SH-SY5Y (cell line): ENCODE results near the gene FOSB.

Source experiments
- GATA2 ChIP-seq: IDR thresholded peaks from 2 replicates; pipeline ENCODE4 v1.6.1; 2011; ENCODE audit warnings: mild to moderate bottlenecking, low read depth, low read length
- GATA3 ChIP-seq: IDR thresholded peaks from 2 replicates; pipeline ENCODE4 v1.6.1; 2011; ENCODE audit warnings: low read depth, mild to moderate bottlenecking, low read length, moderate library complexity

The FOSB gene

DNA sequence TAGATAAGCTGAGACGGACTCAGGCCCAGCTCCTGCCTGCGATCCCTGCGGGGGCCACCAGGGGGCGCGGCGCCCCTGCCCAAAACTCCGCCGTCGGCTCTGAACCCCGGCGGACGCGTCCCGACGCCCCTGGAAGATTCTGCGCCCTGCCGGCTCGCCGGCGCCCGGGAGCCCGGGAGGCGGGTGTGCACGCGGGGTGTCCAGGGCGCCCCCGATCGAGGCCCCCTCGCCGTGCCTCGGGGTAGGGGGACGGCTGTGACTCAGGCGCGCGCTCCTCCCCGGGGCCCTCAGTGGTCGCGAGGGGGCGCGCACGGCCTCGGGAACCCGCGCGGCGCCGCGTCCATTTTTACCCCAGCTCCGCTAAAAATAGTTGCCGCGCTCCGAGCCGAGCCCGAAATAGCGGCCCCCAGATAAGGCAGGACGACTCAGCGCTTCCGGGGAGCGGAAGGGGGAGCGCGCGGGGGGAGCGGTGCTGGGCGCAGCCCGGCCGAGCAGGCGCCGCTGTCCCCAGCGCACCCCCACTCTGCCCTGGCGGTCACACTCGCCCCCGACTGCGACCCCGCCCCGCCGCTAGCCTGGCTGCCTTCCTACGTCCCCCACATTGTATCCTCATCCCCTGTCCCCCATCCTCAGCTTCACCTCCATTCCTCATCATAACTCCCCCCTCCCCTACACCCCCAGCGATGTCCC, 28.1 kb upstream of the FOSB start:
- TF ChIP-seq GATA3 (no peak), GATA2 (no peak)

DNA sequence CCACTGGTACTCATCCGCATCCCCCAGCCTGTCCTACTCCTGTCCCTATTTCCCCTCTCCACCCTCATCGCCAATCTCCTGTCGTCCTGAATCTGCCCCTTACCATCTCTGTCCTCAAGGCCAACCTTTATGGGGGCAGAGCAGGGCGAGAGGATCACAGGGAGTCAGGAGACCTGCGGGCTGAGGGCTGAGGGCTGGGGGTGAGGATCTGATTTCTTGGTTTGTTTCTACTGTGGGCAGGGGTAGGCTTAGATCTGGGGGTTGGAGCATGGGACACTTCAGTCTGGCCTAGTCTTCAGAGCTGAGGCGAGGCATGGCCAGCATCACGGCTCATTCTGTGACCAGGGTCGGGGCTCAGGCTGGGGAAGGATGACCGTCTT, 27.5 kb upstream of the FOSB start:
- TF ChIP-seq GATA3 (no peak), GATA2 (no peak)

DNA sequence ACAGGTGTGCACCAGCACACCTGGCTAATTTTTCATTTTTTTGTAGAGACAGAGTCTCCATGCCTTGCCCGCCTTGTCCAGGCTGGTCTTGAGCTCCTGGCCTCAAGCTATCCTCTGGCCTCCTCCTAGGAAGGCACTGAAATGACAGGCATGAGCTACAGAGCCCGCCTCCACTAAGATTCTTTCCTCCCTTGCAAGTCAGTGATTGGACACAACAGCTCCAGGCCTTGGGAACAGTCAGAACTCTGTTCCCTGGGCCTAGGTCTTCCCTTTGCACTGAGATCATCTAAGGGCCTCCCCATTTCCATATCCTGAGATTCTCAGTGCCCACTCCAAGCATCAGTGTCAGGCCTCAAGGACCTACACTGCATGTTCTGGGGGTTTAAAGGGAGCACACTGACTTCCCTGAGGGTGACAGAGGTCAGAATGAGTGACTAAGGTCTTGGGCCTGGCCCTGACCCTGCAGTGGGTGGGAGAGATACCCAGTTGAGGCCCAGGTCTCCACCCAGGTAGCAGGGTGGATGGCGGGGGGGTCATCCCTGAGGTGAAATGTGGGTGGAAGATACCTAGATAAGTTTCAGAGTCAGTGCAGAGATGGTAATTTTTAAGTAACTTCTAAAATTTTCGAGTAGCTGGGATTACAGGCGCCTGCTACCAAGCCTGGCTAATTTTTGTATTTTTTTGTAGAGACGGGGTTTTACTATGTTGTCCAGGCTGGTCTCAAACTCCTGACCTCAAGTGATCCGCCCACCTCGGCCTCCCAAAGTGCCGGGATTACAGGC, 26.7 kb upstream of the FOSB start:
- TF ChIP-seq GATA3 = no peak
- no peak for TF ChIP-seq GATA2

DNA sequence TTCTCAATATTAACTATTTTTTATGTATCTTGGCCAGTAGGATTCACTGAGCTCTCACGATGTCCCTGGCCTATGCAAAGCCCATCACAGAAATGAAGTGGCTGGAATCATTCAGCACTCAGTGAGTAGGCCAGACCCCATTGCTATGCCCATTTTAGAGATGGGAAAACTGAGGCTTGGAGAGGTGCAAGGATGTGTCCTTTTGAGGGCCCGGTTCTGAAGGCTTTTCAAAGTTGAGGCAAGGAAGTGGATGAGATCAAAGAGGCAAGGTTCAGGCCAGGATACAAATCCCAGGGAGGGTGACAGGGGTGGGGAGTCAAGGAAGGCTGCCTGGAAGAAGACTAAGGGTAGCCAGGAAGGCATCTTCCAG, 25.4 kb upstream of the FOSB start:
- TF ChIP-seq GATA2 (no peak), GATA3 (no peak)

DNA sequence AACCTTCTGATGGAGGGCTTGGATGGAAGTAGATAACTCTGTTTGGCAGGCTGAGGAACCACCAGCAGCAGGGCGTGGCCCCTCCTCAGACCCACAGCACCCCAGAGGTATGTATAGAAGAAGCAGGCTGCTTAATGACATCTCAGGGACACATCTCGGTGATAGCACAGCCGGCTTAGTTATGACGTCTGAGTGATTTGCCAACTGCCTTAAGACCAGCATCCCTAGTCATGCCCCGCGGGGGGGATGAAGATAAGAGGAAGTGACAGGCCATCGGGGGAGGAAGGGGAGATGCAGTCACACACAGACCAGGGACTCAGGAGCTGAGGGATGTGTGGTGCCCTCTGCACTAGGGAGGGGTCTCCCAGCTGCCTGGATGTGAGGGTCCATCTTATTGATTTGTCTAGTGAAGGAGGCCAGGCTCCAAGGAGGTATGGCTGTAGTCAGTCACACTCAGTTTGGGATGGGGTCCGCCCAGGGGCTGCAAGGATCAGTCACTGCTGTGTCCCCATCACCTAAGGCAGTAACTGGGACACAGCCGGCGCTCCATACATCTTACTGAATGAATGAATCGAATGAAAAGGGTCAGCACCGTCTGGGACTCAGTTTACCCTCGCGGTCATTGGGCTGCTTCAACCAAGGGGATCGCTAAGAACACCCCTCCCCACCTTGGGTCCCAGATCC, 24.9 kb upstream of the FOSB start:
- TF ChIP-seq GATA3 (no peak), GATA2 (no peak)

DNA sequence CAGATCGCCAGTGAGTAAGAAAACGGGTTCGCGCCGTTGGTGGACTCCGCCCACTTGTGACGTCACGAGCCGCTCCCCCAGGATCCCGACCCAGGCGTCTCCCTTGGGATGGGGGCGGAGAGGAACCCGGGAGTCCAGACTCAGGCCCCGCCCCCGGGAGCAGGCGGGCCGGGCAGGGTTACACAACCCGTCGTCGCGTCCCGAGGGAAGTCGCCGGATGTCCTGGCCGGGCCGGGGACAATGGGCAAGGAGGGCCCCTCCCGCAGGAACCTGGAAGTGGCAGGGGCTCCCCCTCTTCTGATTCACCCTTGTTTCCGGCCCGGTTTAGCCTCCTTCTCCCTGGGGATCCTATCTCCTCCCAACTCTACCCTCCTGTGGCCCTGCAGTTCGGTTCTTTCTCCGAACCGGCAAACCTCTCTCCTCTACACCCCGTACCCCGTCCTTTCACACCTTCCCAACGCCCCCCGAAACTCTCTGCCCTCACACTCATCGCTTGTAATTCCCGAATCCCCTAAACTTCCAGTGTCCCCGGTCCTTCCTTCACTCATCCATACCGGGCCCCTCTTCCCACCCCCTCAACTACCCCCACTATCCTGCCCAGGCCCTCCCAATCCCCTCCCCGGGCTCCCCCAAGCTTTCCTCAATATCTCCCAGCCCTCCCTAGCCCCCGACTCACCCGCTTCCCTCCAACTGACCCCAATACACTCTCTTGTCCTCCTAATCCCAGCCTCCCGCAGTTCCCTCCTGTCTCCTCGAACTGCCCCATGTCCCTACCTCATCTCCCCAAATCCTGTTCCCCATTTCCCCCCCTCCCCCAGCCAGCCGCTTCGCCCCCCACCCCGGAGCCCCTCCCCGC, 24.1 kb upstream of the FOSB start:
- no peak for TF ChIP-seq GATA2
- TF ChIP-seq GATA3 = no peak

DNA sequence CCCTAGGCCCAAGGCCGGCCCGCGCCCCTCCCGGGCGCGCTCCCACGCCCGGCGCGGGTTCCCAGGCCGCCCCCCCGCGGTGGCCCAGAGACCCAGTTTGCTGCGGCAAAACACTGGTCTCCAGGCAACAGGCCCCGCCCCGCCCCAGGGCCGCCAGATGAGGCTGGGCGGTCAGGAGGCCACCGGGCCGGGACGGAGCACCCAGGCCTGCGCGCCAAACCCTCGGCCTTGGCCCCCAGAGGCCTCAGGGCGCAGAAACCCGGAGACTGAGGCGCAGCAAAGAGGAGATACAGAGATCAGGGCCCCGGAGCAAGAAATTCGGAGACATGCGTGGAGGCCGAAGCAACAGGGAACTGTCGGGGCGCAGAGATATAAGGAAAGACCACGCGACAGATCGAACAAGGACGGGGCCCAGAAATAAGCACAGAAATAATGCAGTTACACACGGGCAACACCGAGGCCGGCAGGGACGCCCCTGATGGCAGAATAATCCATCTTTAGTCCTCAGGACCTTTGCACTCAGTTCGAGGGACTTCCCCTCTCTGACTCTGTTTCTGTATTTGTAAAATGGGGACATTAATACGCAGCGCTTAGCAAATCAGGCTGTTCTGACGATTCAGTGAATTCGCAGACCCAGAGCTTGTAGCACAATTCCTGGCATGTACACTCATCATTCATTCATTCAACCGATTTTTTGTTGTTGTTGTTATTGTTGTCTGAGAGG, 23.3 kb upstream of the FOSB start:
- TF ChIP-seq GATA3 (no peak), GATA2 (no peak)

DNA sequence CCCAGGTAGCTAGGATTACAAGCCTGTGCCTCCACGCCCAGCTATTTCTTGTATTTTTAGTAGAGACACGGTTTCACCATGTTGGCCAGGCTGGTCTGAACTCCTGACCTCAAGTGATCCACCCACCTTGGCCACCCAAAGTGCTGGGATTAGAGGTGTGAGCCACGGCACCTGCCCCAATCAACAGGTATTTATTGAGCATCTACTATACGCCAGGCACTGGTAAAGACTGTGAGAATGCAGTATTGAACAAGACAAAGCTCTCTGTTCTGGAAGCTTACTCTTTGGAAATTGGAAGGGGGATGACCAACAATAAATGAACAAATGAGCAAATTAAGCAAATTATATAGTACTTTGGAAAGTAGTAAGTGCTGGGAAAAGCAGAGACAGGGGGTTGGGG, 22.7 kb upstream of the FOSB start:
- TF ChIP-seq GATA3 (no peak), GATA2 (no peak)

DNA sequence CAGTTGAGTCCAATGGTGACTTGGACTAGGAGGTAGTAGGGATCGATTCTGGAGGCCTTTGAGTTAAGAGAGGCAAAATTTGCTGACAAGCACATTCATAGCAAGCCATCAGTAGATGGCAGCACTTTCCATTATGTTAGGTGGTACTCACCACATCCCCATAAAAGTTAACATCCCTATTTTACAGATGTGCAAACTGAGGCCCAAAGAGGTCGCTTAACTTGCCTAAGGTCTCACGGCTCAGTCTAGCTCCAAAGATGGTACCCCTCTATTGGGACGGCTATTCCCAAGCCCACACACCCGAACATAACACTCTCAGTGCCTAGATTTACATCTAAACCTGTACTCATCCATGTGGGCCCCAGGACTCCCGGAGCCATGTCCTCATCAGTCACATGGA, 21.5 kb upstream of the FOSB start:
- TF ChIP-seq GATA2 = no peak
- TF ChIP-seq GATA3 = no peak

DNA sequence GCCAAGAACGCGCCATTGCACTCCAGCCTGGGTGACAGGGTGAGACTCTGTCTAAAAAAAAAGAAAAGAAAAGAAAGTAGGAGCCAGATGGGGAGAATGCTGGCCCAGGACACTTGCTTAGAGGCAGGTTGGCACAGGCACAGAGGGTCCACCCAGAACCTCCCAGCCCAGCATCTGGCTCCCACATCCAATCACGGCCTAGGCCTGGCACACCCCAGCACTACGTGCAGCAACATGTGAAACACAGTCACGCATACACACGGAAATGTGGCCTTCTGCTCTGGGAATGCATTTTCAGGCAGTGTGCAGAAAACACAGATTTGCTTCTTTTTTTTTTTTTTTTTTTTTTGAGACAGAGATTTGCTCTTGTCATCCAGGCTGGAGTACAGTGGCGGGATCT, 20.9 kb upstream of the FOSB start:
- no peak for TF ChIP-seq GATA2
- no peak for TF ChIP-seq GATA3

DNA sequence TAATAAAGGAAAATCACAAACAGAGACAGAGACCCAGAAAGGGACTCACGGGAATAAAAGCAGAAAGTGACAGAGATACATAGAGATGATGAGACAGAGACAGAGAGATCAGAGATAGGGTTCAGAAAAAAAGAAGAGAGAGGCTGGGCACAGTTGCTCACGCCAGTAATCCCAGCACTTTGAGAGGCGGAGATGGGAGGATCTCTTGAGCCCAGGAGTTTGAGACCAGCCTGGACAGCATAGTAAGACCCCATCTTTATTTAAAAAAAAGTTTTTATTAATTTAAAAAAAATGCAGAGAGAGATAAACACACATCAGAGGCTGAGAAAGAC, 19.4 kb upstream of the FOSB start:
- no peak for TF ChIP-seq GATA3
- no peak for TF ChIP-seq GATA2

DNA sequence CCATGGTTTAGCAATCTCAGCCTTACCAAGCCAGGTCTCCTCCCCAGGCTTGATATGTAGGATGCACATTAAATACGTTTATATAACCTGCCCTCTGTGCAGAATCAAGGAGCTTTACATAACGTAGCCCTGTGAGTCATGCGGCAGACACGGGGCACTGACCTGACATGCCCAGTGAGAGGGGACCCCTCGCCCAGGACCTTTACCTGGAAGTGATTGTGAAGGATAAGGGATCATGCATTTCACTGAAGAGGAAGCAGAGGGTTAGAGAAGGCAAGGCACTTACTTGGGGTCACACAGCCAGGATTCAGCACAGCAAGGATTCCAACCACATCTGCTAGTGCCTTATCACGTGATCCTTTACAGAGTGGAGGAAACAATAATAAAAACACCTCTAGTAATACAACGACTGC, 18.9 kb upstream of the FOSB start:
- TF ChIP-seq GATA3 (no peak), GATA2 (no peak)

DNA sequence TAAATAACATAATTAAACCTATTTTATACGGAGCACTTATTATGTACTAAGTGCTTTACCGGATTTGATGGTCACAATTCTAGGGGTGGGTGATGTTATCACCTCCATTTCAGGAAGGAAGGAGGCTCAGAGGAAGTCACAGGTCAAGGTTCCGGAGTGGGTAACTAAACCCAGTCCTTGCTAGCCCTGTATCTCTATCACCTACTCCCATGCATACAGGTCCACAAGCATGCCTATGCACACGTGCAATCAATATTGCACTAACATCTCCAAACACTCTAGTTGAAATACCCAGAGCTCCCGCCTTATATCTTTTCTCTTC, 17.8 kb upstream of the FOSB start:
- TF ChIP-seq GATA3 (no peak), GATA2 (no peak)

DNA sequence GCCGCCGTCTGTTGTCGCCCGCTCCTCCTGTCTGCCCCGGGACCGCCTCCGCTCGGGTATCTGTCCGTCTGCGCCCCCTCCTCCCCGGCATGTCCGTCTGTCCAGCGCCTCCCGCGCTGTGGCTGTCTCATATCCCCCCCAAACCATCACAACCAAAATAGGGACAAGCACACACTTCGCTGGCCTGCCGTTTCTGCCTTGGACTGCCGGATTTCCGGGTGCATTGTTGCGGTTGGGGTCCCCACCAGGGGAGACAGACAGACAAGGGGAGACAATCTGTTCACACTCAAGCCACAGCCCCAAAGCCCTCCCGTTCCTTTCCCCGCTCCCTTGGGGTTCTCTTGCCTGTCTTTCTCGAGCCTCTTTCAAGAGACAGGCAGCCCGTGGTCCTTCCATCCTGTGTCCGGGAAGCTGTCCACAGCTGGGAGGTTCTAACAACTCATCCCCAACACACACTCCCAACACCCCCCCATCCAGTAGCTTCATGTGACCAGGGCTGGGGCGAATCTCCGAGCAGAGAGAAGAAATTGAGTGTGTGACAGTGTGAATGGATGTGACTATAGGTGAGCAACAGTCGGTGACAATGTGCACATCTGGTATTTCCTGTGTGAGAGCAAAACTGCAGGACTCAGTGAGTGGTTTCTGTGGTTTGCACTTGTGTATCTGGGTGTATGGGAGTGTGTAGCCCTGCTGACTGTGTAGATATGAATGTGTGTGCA, 16.5 kb upstream of the FOSB start:
- TF ChIP-seq GATA2 (no peak), GATA3 (no peak)
